ENCODE data around the gene ANXA4.
"Not testable (repeated sequence)": the region's sequence is repeated elsewhere in the genome, so short reads cannot be mapped to it uniquely, and the experiment has no call there.

Gene ANXA4

DNA sequence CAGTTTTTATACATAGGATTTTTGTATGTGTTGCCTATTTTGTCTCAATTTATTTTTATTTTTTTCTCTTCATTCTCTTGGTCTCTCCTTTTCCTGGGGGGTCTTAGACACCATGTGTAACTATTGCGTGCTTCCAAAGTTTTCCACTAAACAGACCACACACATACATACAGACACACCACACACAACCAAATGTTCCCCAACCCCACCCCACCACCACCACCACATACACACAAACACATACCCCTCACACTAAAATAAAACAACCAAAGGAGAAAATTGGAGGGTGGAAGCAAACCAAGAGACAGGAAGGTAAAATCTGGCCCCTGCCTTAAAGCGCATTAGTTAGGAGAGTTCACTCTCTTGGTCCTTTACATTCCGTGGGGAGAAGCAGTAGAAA lies 30.0 kb upstream of the ANXA4 start:
- no peak overlapping the region for H3K9ac ChIP-seq (ENCODE audit: low read length)
- H3K4me3 ChIP-seq (ENCODE audit: low read length) = no peak overlapping the region
- peaks cover 8% of the 10 kb centered on the region for H3K4me1 ChIP-seq (ENCODE audit: control insufficient read depth, insufficient read depth, low read length)
- no peaks in the 10 kb centered on the region for H3K27me3 ChIP-seq (ENCODE audit: control insufficient read depth, insufficient read depth, low read length)
- no peaks in the 10 kb centered on the region for H3K9me3 ChIP-seq (ENCODE audit: control insufficient read depth, low read length)
- no peaks in the 10 kb centered on the region for H3K36me3 ChIP-seq (ENCODE audit: control insufficient read depth, insufficient read depth, low read length)

DNA sequence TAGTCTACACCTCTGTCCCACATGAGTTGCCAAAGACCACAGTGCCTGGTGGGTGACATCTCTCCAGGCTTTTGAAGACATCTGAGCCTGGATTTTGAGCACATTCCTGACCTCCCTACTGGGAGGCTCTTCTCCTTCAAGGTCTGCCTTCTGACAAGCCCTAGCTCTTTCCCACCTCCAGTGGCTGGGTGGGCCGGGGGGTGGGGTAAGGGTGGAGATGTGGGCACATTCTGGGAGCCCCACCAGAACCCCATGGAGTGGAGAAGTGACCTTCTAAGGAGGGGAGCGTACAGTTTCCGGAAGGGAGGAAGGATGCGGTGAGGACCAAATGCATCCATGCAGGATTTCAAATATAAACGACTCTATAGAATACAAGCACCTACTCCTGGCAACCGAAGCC lies 27.9 kb upstream of the ANXA4 start:
- Histone ChIP-seq H3K9ac (ENCODE audit: low read length) (no peak overlapping the region), H3K27me3 (ENCODE audit: control insufficient read depth, insufficient read depth, low read length) (no peaks in the 10 kb centered on the region), H3K4me1 (ENCODE audit: control insufficient read depth, insufficient read depth, low read length) (peaks cover 8% of the 10 kb centered on the region), H3K9me3 (ENCODE audit: control insufficient read depth, low read length) (no peaks in the 10 kb centered on the region), H3K36me3 (ENCODE audit: control insufficient read depth, insufficient read depth, low read length) (no peaks in the 10 kb centered on the region), H3K4me3 (ENCODE audit: low read length) (no peak overlapping the region)

DNA sequence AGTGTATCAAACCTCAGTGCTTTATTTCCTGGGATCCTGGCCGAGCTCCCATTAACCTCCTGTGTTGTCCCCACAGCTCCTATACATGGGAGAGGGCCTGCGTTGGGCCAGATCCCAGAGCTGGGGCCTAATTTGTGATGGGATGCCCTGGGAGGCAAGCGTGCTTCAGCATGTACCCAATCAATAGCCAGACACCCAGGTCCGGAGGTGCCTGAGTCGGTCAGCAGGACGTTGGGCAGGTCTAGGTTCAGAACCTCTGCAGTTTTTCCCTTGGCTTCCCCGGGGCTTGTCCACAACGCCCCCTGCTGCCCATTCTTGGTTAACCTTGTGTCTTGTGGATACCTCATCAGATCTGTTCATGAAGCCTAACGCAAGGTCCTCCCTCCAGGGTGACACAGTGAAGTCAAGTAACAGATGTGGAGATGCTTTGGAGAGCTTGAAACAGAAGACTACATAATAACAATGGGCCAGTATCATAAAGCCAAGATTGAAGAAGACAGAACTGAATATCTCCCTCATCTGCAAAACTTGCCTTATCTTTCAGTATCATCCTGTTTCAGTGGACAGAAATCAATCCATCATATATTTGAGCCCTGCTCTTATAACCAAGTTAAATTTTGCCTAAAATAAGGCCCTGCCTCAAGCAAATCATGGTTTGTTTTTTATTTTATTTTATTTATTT lies 27.3 kb upstream of the ANXA4 start:
- H3K9me3 ChIP-seq (ENCODE audit: control insufficient read depth, low read length); H3K27me3 ChIP-seq (ENCODE audit: control insufficient read depth, insufficient read depth, low read length); H3K4me1 ChIP-seq (ENCODE audit: control insufficient read depth, insufficient read depth, low read length): not testable (repeated sequence)

DNA sequence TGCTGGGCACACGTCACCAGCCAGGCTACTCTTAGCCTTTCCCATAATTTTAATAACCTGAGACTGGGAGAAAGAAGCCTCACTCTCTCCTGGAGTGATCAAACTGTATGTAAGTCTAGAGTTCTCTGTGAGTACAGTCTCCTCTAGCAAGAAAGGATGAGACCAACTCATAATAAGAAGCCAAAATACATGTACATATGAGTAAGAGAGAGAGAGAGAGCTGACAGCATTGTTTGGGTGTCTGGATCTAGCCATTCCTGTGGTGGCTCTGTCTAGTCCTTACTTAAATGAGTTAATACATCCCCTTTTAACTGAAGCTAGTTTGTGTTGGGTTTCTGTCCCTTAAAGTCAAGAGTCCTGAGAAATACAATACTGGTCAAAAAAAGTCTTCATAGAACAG lies 26.0 kb upstream of the ANXA4 start:
- H3K27me3 ChIP-seq (ENCODE audit: control insufficient read depth, insufficient read depth, low read length) = no peaks in the 10 kb centered on the region
- H3K9me3 ChIP-seq (ENCODE audit: control insufficient read depth, low read length) = no peaks in the 10 kb centered on the region

More for the DNA sequence above, 27.3 kb upstream of the ANXA4 start:
- H3K9ac ChIP-seq (ENCODE audit: low read length); H3K4me3 ChIP-seq (ENCODE audit: low read length); H3K36me3 ChIP-seq (ENCODE audit: control insufficient read depth, insufficient read depth, low read length): not testable (repeated sequence)

DNA sequence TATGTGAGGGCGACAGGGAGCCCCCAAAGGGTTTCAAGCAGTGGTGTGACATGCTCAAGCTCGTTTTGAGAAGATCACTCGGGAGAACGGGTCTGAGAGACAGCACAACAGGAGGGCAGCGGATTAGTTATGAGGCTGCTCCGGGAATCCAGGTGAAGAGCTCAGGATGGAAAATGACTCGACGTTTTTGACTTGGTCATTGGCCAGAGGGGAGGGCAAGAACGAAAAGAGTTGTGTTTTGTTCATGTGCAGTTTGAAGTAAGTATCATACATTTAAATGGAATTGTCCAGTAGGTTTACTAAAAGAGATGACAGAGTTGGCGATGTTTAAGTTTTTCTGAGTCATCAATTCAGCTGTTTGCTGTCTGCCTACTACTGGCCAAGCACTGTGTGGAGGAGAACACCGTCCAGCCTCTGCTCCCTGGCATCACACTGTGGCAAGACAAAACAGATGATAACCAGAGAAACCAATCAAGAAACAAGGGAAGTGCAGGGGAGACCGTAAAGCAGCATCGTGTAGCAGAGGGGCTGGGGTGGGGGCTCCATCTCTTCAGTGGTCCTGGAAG lies 25.3 kb upstream of the ANXA4 start:
- Histone ChIP-seq H3K9me3 (ENCODE audit: control insufficient read depth, low read length) (no peaks in the 10 kb centered on the region), H3K27me3 (ENCODE audit: control insufficient read depth, insufficient read depth, low read length) (no peaks in the 10 kb centered on the region), H3K4me3 (ENCODE audit: low read length) (no peak overlapping the region), H3K4me1 (ENCODE audit: control insufficient read depth, insufficient read depth, low read length) (peaks cover 5% of the 10 kb centered on the region), H3K36me3 (ENCODE audit: control insufficient read depth, insufficient read depth, low read length) (no peaks in the 10 kb centered on the region), H3K9ac (ENCODE audit: low read length) (no peak overlapping the region)

More for the DNA sequence above, 26.0 kb upstream of the ANXA4 start:
- no peak overlapping the region for H3K4me3 ChIP-seq (ENCODE audit: low read length)
- peaks cover 5% of the 10 kb centered on the region for H3K4me1 ChIP-seq (ENCODE audit: control insufficient read depth, insufficient read depth, low read length)
- H3K36me3 ChIP-seq (ENCODE audit: control insufficient read depth, insufficient read depth, low read length) = no peaks in the 10 kb centered on the region
- H3K9ac ChIP-seq (ENCODE audit: low read length) = no peak overlapping the region

DNA sequence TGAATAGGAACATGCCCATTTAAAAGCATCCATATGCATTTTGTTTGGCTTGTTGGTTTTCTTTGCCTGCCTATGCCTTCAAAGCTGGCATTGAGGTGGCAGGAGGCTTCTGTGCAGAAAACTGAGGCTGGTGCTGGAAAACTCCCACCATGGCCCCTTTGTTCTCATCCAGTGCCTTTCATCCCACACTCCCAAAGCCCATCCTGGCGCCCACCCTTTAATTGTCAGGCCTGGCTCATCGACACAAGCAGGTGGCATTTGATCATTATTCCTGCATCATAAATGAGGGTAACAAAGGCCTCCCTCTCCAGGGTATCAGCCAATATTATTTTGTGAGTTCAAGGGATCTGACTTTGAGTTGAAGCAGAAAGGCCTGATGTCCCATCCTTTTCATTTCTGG lies 24.7 kb upstream of the ANXA4 start:
- Histone ChIP-seq H3K9ac (ENCODE audit: low read length) (no peak overlapping the region), H3K36me3 (ENCODE audit: control insufficient read depth, insufficient read depth, low read length) (no peaks in the 10 kb centered on the region), H3K4me3 (ENCODE audit: low read length) (no peak overlapping the region), H3K9me3 (ENCODE audit: control insufficient read depth, low read length) (no peaks in the 10 kb centered on the region), H3K27me3 (ENCODE audit: control insufficient read depth, insufficient read depth, low read length) (no peaks in the 10 kb centered on the region), H3K4me1 (ENCODE audit: control insufficient read depth, insufficient read depth, low read length) (peaks cover 8% of the 10 kb centered on the region)

DNA sequence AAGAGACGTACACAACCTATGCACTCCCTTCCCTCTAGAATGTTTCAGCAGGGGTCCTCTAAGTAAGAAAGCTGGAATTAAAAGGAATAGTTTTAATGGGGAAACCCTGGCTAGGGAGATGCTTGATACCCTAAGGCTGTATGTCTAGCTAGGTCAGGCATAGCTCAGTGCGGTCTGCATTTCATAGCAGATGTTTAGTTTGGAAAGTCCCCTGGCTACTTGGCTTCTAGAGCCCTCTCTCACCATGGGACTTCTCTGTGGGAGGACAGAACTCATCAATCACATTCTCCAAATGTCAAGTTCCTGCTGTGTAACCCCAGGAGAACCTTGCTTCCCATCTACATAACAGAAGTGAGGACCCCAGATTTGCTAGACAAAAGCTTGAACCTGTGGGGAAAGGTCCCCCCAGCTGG lies 24.1 kb upstream of the ANXA4 start:
- Histone ChIP-seq H3K9me3 (ENCODE audit: control insufficient read depth, low read length) (no peaks in the 10 kb centered on the region), H3K27me3 (ENCODE audit: control insufficient read depth, insufficient read depth, low read length) (no peaks in the 10 kb centered on the region), H3K4me1 (ENCODE audit: control insufficient read depth, insufficient read depth, low read length) (peaks cover 11% of the 10 kb centered on the region), H3K36me3 (ENCODE audit: control insufficient read depth, insufficient read depth, low read length) (no peaks in the 10 kb centered on the region), H3K4me3 (ENCODE audit: low read length) (no peak overlapping the region), H3K9ac (ENCODE audit: low read length) (no peak overlapping the region)

DNA sequence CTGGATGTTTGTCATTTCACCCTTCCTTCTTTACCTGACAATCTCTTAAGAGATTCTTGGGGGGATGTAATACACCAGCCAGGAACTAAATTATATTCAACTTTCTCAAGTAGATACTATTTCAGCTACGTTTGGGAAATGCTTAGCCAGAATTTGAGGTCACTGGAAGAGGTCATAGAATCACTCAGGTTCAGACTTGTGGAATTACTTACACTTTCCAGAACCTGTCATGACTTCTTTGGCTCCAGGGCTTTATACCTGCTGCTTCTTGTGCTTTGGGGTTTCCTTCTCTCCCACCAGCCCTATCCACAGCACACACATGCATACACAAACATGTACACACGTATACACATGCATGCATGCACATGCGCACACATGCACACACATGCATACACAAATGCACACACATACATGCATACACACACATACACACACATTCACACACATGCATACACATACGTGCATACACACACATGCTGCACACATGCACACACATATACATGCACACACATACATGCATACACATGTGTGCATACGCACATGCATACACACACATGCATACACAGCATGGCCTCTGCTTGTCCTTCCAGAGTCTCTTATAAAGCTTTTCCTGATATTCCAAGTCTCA lies 23.5 kb upstream of the ANXA4 start:
- H3K4me1 ChIP-seq (ENCODE audit: control insufficient read depth, insufficient read depth, low read length) = peaks cover 11% of the 10 kb centered on the region
- no peaks in the 10 kb centered on the region for H3K27me3 ChIP-seq (ENCODE audit: control insufficient read depth, insufficient read depth, low read length)
- no peaks in the 10 kb centered on the region for H3K9me3 ChIP-seq (ENCODE audit: control insufficient read depth, low read length)
- no peak overlapping the region for H3K9ac ChIP-seq (ENCODE audit: low read length)
- H3K36me3 ChIP-seq (ENCODE audit: control insufficient read depth, insufficient read depth, low read length) = no peaks in the 10 kb centered on the region
- H3K4me3 ChIP-seq (ENCODE audit: low read length) = no peak overlapping the region

DNA sequence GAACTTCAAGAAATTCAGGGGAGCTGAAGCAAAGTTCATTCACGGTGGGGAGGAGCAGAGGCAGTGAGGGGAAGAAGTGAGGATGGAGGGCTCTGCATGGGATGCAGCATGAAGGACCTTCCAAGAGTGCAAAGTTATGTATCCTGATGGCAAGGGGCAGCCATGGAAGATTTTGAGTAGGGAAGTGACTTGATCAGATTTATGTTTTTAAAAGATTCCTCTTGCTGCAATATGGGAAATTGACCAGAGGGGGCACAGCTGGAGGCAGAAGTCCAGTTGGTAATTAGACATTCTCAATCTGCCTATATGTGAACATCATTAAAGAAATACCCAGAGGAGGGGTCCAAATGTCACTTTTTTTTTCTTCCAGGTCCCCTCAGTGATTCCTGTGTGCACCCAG lies 21.5 kb upstream of the ANXA4 start:
- Histone ChIP-seq H3K4me1 (ENCODE audit: control insufficient read depth, insufficient read depth, low read length) (peaks cover 15% of the 10 kb centered on the region), H3K4me3 (ENCODE audit: low read length) (no peak overlapping the region), H3K36me3 (ENCODE audit: control insufficient read depth, insufficient read depth, low read length) (no peaks in the 10 kb centered on the region), H3K9ac (ENCODE audit: low read length) (no peak overlapping the region), H3K9me3 (ENCODE audit: control insufficient read depth, low read length) (no peaks in the 10 kb centered on the region), H3K27me3 (ENCODE audit: control insufficient read depth, insufficient read depth, low read length) (no peaks in the 10 kb centered on the region)

DNA sequence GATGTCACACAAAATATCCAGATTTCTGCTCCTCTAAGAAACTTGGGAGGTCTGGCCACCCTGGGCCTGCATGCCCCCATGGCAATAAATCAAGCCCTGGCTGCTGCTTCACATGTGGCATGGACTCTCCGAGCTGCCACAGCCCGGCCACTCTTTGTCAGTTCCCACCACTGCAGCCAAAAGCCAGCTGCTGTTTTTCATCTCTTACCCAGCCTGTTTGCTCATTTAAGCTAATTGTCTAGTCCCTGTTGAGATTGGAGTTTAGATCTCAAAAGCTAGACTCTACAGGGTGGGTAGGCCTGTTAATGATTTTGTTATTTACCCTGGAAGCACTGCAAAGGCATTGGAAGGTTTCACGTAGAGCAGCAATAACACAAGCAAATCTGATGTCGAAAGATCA lies 20.9 kb upstream of the ANXA4 start:
- Histone ChIP-seq H3K9ac (ENCODE audit: low read length) (no peak overlapping the region), H3K4me1 (ENCODE audit: control insufficient read depth, insufficient read depth, low read length) (peaks cover 15% of the 10 kb centered on the region), H3K27me3 (ENCODE audit: control insufficient read depth, insufficient read depth, low read length) (no peaks in the 10 kb centered on the region), H3K9me3 (ENCODE audit: control insufficient read depth, low read length) (no peaks in the 10 kb centered on the region), H3K4me3 (ENCODE audit: low read length) (no peak overlapping the region), H3K36me3 (ENCODE audit: control insufficient read depth, insufficient read depth, low read length) (no peaks in the 10 kb centered on the region)

DNA sequence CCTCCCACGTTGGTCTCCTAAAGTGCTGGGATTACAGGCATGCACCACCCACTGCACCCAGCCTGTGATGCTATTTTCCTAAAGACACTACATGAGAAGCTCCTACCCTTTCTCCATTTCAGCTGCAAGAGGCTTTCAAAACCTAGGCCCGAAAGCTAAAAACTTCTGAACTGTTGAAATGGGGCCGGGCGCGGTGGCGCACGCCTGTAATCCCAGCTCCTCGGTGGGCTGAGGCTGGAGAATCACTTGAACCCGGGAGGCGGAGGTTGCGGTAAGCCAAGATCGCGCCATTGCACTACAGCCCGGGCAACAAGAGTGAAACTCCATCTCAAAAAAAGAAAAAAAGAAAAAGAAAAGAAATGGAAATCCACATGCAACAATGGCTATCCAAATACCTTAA lies 18.1 kb upstream of the ANXA4 start:
- H3K4me3 ChIP-seq (ENCODE audit: low read length) = no peak overlapping the region
- H3K9me3 ChIP-seq (ENCODE audit: control insufficient read depth, low read length) = no peaks in the 10 kb centered on the region
- H3K36me3 ChIP-seq (ENCODE audit: control insufficient read depth, insufficient read depth, low read length) = no peaks in the 10 kb centered on the region

DNA sequence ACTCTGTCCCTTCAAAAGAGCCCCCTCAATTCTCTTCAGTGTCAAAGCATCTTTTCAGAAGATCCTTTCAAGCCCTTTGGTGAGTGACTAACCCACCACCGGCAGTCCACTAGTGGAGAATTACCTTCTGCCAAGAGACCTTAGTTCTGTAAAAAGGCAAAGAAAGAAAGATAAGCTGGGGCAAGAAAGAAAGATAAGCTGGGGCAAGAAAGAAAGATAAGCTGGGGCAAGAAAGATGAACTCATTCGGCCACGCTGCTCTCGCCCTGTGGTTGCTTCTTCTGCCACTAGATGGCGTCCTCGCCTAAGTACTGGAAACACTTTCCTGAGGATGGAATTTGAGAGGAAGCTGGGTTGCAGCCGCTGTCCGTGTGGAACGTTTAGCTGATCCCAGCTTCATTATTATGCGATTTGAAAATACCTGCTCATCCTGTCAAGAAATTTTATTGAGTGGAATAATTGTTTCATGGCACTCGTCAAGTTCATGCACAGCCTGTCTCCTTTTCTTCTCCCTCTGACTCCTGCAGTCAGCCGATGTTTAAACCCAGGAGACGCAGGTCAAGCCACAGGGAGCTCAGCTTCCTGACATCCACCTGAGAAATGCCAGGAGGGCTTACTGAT lies 17.3 kb upstream of the ANXA4 start:
- Histone ChIP-seq H3K9ac (ENCODE audit: low read length) (no peak overlapping the region), H3K36me3 (ENCODE audit: control insufficient read depth, insufficient read depth, low read length) (no peaks in the 10 kb centered on the region), H3K4me1 (ENCODE audit: control insufficient read depth, insufficient read depth, low read length) (peaks cover 15% of the 10 kb centered on the region), H3K4me3 (ENCODE audit: low read length) (no peak overlapping the region), H3K27me3 (ENCODE audit: control insufficient read depth, insufficient read depth, low read length) (no peaks in the 10 kb centered on the region), H3K9me3 (ENCODE audit: control insufficient read depth, low read length) (no peaks in the 10 kb centered on the region)

More for the DNA sequence above, 18.1 kb upstream of the ANXA4 start:
- Histone ChIP-seq H3K4me1 (ENCODE audit: control insufficient read depth, insufficient read depth, low read length) (peaks cover 15% of the 10 kb centered on the region), H3K9ac (ENCODE audit: low read length) (no peak overlapping the region), H3K27me3 (ENCODE audit: control insufficient read depth, insufficient read depth, low read length) (no peaks in the 10 kb centered on the region)
